ENCODE results near the gene CDK17. TPM values are rescaled to one million over a fixed set of nuclear protein-coding genes. Genes with fewer than 3 reads are reported as not detected.

CDK17 gene
- total RNA-seq, 2 donors from 2014 or later: 36.2 to 39.9 TPM

DNA sequence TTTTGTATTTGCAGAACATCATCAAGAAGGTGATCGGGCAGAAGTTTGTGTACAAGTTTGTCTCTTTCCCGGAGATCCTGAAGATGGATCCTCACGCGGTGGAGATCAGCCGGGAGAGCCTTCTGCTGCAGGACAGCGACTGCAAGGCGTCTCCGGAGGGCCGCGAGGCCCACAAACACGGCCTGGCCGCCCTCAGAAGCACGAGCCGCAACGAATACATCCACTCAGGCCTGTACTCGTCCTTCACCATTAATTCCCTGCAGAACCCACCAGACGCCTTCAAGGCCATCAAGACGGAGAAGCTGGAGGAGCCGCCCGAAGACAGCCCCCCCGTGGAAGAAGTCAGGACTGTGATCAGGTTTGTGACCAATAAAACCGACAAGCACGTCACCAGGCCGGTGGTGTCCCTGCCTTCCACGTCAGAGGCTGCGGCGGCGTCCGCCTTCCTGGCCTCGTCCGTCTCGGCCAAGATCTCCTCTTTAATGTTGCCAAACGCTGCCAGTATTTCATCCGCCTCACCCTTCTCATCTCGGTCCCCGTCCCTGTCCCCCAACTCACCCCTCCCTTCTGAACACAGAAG is 153.2 kb downstream of the CDK17 start:
- Mint-ChIP-seq H3K36me3 (ENCODE audit: low read depth) (peaks cover 35% of the 10 kb centered on the region), H3K27ac (no peak overlapping the region), H3K4me3 (no peak overlapping the region), H3K9me3 (no peaks in the 10 kb centered on the region), H3K4me1 (no peaks in the 10 kb centered on the region), H3K27me3 (ENCODE audit: insufficient read depth) (no peaks in the 10 kb centered on the region)
- TF ChIP-seq CTCF (conservative IDR thresholded peaks at IDR 0.05): no peak
- H3K9ac ChIP-seq (ENCODE audit: extremely low read depth, low read length, poor library complexity, severe bottlenecking): no peak overlapping the region
- no peak overlapping the region for H3K27ac ChIP-seq (ENCODE audit: low read depth, low read length)
- H3K4me3 ChIP-seq (ENCODE audit: low read length): no peak overlapping the region
- 95 to 96% methylated on average over 33 to 36 of the region's 36 CpGs for WGBS, 2 experiments (ENCODE audit: insufficient coverage in 1 of 2, insufficient read length in 1 of 2)
- H3K9me3 ChIP-seq (ENCODE audit: control insufficient read depth, low read length): no peaks in the 10 kb centered on the region
- H3K36me3 ChIP-seq (ENCODE audit: control insufficient read depth, insufficient read depth, low read length): peaks cover 39% of the 10 kb centered on the region
- H3K27me3 ChIP-seq (ENCODE audit: control insufficient read depth, insufficient read depth, low read length, poor library complexity, severe bottlenecking): no peaks in the 10 kb centered on the region
- DNase-seq: peak; percentile 39
- no peaks in the 10 kb centered on the region for H3K4me1 ChIP-seq (ENCODE audit: control insufficient read depth, insufficient read depth, low read length)

DNA sequence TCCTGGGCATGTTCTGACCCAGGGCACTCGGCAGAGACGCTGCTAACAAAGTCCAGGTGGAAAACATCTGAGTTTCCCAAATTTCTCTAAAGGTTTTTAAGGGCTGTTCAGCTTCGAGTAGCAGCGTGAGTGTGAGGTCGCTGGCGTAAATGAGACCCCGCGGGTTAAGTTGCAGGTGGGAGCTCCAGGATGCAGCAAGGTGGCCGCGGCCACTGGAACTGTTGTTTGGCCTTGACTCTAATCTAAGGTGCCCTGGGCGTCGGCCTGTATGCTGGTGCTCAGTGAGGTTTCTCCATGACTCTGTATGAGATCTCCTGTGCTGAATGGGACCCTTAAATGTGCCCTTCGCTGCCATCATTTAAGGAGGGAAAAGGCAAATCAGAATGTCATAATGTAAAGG is 155.4 kb downstream of the CDK17 start:
- Histone ChIP-seq H3K27me3 (ENCODE audit: control insufficient read depth, insufficient read depth, low read length, poor library complexity, severe bottlenecking) (no peaks in the 10 kb centered on the region), H3K9ac (ENCODE audit: extremely low read depth, low read length, poor library complexity, severe bottlenecking) (no peak overlapping the region), H3K4me1 (ENCODE audit: control insufficient read depth, insufficient read depth, low read length) (no peaks in the 10 kb centered on the region), H3K27ac (ENCODE audit: low read depth, low read length) (no peak overlapping the region), H3K9me3 (ENCODE audit: control insufficient read depth, low read length) (no peaks in the 10 kb centered on the region), H3K4me3 (ENCODE audit: low read length) (no peak overlapping the region), H3K36me3 (ENCODE audit: control insufficient read depth, insufficient read depth, low read length) (peaks cover 23% of the 10 kb centered on the region)
- no peaks in the 10 kb centered on the region for H3K27me3 Mint-ChIP-seq (ENCODE audit: insufficient read depth)
- WGBS, 2 experiments (ENCODE audit: insufficient coverage in 1 of 2, insufficient read length in 1 of 2): 91 to 94% methylated on average over 13 of the region's 13 CpGs
- peaks cover 23% of the 10 kb centered on the region for H3K36me3 Mint-ChIP-seq (ENCODE audit: low read depth)
- H3K9me3 Mint-ChIP-seq: no peaks in the 10 kb centered on the region
- no peak overlapping the region for H3K4me3 Mint-ChIP-seq
- no peak for TF ChIP-seq CTCF (conservative IDR thresholded peaks at IDR 0.05)
- no peaks in the 10 kb centered on the region for H3K4me1 Mint-ChIP-seq
- peak; percentile 35 for DNase-seq
- H3K27ac Mint-ChIP-seq: no peak overlapping the region

DNA sequence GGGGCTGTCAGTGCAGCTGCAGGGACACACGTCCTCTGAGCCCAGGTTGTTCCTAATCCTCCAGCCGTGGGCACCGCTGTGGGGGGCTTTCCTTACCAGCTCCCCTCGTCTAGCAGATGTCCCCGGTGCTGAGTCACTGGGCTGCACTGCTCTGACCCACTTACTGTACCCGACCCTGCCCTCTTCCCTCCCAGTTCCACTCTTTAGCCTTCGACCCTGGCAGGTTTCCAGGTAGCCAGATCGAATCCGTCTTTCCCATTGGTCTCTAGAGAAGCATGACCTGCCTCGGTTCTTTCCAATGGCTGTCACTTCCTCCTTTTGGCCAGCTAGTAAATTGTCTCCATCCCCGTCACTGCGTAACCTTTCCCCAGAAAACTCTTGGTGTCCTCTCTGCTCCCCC is 157.6 kb downstream of the CDK17 start:
- Histone ChIP-seq H3K27me3 (ENCODE audit: control insufficient read depth, insufficient read depth, low read length, poor library complexity, severe bottlenecking) (no peaks in the 10 kb centered on the region), H3K4me3 (ENCODE audit: low read length) (no peak overlapping the region), H3K36me3 (ENCODE audit: control insufficient read depth, insufficient read depth, low read length) (peaks cover 12% of the 10 kb centered on the region), H3K4me1 (ENCODE audit: control insufficient read depth, insufficient read depth, low read length) (no peaks in the 10 kb centered on the region), H3K27ac (ENCODE audit: low read depth, low read length) (no peak overlapping the region), H3K9ac (ENCODE audit: extremely low read depth, low read length, poor library complexity, severe bottlenecking) (no peak overlapping the region), H3K9me3 (ENCODE audit: control insufficient read depth, low read length) (no peaks in the 10 kb centered on the region)
- no peaks in the 10 kb centered on the region for H3K27me3 Mint-ChIP-seq (ENCODE audit: insufficient read depth)
- peaks cover 11% of the 10 kb centered on the region for H3K36me3 Mint-ChIP-seq (ENCODE audit: low read depth)
- no peaks in the 10 kb centered on the region for H3K9me3 Mint-ChIP-seq
- no peak overlapping the region for H3K4me3 Mint-ChIP-seq
- TF ChIP-seq CTCF (conservative IDR thresholded peaks at IDR 0.05): no peak
- DNase-seq: no peak
- peak overlapping the region; percentile 2 for H3K27ac Mint-ChIP-seq
- H3K4me1 Mint-ChIP-seq: no peaks in the 10 kb centered on the region
- 93 to 99% methylated on average over 11 to 12 of the region's 12 CpGs for WGBS, 2 experiments (ENCODE audit: insufficient coverage in 1 of 2, insufficient read length in 1 of 2)

All from endodermal cell (in vitro differentiated cells).